Mesothelial cell of epicardium (in vitro differentiated cells): ENCODE data around the gene GRM1. TPM values are rescaled to one million over a fixed set of nuclear protein-coding genes. Genes with fewer than 3 reads are reported as not detected.

Source experiments
- DNase-seq, 2 experiments: peaks; one replicate each; pipeline ENCODE4 v3.0.0; 2021; ENCODE audit warnings: low spot score in 2 of 2; ENCODE audit not compliant: unreplicated experiment in 2 of 2
- H3K27ac Mint-ChIP-seq: 2 replicates; pipeline ENCODE4 v1.8.0; 2021; ENCODE audit warnings: mixed read lengths
- H3K27me3 Mint-ChIP-seq: 2 replicates; pipeline ENCODE4 v1.8.0; 2021; ENCODE audit warnings: low read depth, mixed read lengths
- H3K36me3 Mint-ChIP-seq: 2 replicates; pipeline ENCODE4 v1.8.0; 2021; ENCODE audit warnings: mixed read lengths
- H3K4me1 Mint-ChIP-seq: 2 replicates; pipeline ENCODE4 v1.8.0; 2021; ENCODE audit warnings: mixed read lengths
- H3K4me3 Mint-ChIP-seq: 2 replicates; pipeline ENCODE4 v1.8.0; 2021; ENCODE audit warnings: mild to moderate bottlenecking, moderate library complexity, mixed read lengths
- H3K9me3 Mint-ChIP-seq: 2 replicates; pipeline ENCODE4 v1.8.0; 2021; ENCODE audit warnings: mixed read lengths
- total RNA-seq: library from RNA; stranded (reverse); gene quantifications from 3 replicates; pipeline ENCODE4 v1.2.1, GENCODE V29; 2021
- TF ChIP-seq, protein P1 (sequence below): fragments of 200-600 bp; sonication (generic); IDR thresholded peaks from one replicate; pipeline ENCODE4 v1.5.0; 2021; ENCODE audit warnings: antibody characterized with exemption; ENCODE audit not compliant: unreplicated experiment

The GRM1 gene
- total RNA-seq, 1 donor from 2014 or later: 0.16 TPM

DNA sequence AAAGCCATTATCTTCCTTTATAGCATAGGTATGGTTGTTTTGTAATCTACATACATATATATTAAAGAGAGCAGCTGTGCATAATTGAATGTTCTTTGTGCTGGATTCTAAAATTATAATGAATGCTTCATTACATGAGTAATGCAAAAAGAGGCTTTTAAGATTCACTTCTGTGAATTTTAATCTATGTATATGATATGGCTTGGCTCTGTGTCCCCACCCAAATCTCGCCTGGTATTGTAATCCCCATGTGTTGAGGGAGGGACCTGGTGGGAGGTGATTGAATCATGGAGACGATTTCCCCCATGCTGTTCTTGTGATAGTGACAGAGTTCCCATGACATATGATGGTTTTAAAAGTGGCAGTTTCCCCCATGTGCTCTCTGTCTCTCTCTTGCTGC lies 255.4 kb downstream of the GRM1 start:
- DNase-seq: no peak
- TF ChIP-seq, protein P1, sequence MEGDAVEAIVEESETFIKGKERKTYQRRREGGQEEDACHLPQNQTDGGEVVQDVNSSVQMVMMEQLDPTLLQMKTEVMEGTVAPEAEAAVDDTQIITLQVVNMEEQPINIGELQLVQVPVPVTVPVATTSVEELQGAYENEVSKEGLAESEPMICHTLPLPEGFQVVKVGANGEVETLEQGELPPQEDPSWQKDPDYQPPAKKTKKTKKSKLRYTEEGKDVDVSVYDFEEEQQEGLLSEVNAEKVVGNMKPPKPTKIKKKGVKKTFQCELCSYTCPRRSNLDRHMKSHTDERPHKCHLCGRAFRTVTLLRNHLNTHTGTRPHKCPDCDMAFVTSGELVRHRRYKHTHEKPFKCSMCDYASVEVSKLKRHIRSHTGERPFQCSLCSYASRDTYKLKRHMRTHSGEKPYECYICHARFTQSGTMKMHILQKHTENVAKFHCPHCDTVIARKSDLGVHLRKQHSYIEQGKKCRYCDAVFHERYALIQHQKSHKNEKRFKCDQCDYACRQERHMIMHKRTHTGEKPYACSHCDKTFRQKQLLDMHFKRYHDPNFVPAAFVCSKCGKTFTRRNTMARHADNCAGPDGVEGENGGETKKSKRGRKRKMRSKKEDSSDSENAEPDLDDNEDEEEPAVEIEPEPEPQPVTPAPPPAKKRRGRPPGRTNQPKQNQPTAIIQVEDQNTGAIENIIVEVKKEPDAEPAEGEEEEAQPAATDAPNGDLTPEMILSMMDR: no peak
- Mint-ChIP-seq H3K9me3 (peaks cover 8% of the 10 kb centered on the region), H3K27ac (no peak overlapping the region), H3K27me3 (no peaks in the 10 kb centered on the region), H3K4me1 (peaks cover 7% of the 10 kb centered on the region), H3K4me3 (no peak overlapping the region), H3K36me3 (no peaks in the 10 kb centered on the region)

DNA sequence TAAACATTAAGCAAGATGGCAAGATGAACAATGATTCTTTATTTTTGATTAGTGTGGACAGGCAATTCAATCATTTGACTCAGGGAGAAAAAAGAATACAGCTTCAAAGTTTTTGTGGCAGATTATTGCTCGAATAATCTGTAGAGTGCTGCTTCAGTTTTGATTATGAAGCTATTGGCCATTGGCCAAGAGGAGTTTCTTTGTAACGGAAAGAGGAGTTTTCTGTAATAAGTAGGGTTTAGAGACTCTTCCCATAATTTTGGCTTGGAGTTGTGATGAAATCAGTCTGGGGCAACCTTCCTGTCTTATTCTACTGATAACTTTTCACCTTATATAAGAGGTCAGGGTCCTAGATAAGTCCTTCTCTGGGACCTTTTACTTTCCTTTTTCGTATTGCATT lies 258.1 kb downstream of the GRM1 start:
- Mint-ChIP-seq H3K4me3 (no peak overlapping the region), H3K27me3 (no peaks in the 10 kb centered on the region), H3K27ac (no peak overlapping the region), H3K9me3 (peaks cover 8% of the 10 kb centered on the region), H3K36me3 (no peaks in the 10 kb centered on the region), H3K4me1 (peaks cover 7% of the 10 kb centered on the region)
- TF ChIP-seq, protein P1: no peak
- no peak for DNase-seq

DNA sequence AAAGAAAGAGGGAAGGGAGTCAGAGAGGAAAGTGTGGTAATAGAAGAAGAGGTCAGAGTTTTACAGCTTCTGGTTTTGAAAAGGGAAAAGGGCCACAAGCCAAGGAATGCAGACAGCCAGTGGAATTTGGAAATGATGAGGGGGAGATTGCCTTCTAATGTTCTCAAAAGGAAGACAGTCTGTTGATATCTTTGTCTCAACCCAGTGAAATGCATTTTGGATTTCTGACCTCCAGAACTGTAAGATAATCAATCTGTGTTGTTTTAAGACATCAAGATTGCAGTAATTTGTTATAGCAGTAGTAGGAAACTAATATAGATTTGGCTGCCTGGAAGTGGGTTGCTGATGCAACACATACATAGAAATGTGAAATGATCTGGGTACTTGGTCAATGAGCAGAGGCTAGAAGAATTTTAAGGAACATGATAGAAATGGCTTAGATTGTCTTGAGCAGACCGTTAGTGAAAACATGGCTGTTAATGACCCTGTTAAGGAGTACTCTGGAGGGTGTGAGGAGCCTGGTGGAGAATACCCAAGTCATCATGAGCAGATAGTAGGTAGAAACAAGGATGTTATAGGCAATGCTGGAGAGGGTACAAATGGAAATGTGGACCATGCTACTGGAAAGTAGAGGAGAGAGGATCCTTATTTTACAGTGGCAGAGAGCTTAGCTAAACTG lies 259.0 kb downstream of the GRM1 start:
- Mint-ChIP-seq H3K27ac (no peak overlapping the region), H3K36me3 (no peaks in the 10 kb centered on the region), H3K9me3 (peaks cover 8% of the 10 kb centered on the region), H3K4me3 (no peak overlapping the region), H3K27me3 (no peaks in the 10 kb centered on the region), H3K4me1 (peaks cover 7% of the 10 kb centered on the region)
- no peak for DNase-seq
- TF ChIP-seq, protein P1: no peak

DNA sequence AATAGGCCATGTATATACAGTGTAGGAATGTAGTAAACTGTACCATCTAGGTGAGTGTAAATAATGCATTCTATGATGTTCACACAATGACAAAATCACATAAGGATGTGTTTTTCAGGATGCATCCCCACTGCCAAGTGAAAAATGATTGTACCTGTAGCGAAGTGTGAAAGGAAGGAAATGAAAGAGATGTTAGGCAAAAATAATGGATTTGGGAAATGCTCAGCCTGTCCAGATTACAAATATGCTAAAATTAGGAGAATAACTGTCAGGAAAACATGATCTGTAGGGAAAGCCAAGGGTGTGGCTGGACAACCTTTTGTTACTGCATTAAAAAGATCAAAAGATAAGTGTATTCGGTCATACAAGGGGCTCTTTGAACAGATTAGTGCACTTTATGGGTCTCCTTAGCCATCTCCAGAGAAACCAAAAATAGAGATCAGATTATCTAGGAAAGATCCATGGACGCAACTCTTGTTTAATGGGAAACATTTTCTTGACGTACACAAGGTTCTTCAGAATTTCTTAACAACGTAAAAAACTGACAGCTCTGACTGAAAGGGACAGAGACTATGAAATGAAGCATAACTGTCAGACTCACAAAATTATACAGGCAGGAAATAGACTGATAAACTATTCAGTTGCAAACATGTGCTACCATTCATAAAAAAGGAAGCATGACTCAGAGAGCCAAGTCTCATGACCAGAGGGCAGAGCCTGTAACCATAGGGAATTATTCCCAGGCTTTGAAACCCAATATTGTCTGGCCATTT lies 261.1 kb downstream of the GRM1 start:
- Mint-ChIP-seq H3K4me1 (peaks cover 7% of the 10 kb centered on the region), H3K4me3 (no peak overlapping the region), H3K36me3 (no peaks in the 10 kb centered on the region), H3K9me3 (peaks cover 8% of the 10 kb centered on the region), H3K27me3 (no peaks in the 10 kb centered on the region), H3K27ac (no peak overlapping the region)
- DNase-seq: no peak
- TF ChIP-seq, protein P1: no peak

DNA sequence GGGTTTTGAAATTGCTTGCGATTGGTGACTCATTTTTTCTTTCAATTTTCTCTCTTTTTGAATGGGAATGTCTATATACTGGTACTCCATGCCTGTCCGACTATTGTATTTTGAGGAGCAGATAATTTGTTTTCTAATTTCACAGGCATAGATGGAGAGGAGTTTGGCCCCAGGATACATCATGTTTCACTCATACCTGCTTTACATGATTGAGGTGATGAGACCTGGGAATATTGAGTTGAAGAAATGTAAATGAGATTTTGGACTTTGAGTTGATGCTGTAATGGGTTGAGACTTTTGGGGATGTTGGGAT lies 261.7 kb downstream of the GRM1 start:
- TF ChIP-seq, protein P1: no peak
- Mint-ChIP-seq H3K36me3 (no peaks in the 10 kb centered on the region), H3K27me3 (no peaks in the 10 kb centered on the region), H3K4me3 (no peak overlapping the region), H3K4me1 (peaks cover 7% of the 10 kb centered on the region), H3K9me3 (peaks cover 8% of the 10 kb centered on the region), H3K27ac (no peak overlapping the region)
- no peak for DNase-seq
